ENCODE results near the gene PATJ.

- TF ChIP-seq POLR2A (IDR thresholded peaks at IDR 0.05; ENCODE audit: borderline replicate concordance, extremely low read depth, insufficient read depth, insufficient read length) (no peak), POLR2AphosphoS5 (IDR thresholded peaks at IDR 0.05; ENCODE audit: low read depth, low read length) (no peak), YY1 (IDR thresholded peaks at IDR 0.05; ENCODE audit: extremely low read depth, insufficient replicate concordance, low read depth, low read length) (no peak), CTCF (IDR thresholded peaks at IDR 0.05 in 2 of 3, conservative IDR thresholded peaks at IDR 0.05 in 1 of 3; ENCODE audit: borderline replicate concordance in 1 of 3, insufficient read depth in 1 of 3, low read depth in 2 of 3, low read length in 2 of 3) (no peak), EZH2 (IDR thresholded peaks at IDR 0.05) (no peak), MAX (IDR thresholded peaks at IDR 0.05) (no peak), SP1 (IDR thresholded peaks at IDR 0.05; ENCODE audit: low read depth) (no peak), TCF7L2 (IDR thresholded peaks at IDR 0.05; ENCODE audit: borderline replicate concordance, extremely low read depth, insufficient read depth, insufficient read length) (no peak), ZNF274 (IDR thresholded peaks at IDR 0.05; ENCODE audit: low read depth, low read length) (no peak), EZH2phosphoT487 (IDR thresholded peaks at IDR 0.05; ENCODE audit: borderline replicate concordance) (no peak)
Measured at GRCh38 chr1:61941794-61942193, 199.5 kb downstream of the PATJ start.
